Measurements from ENCODE around the gene KLK6.
"Not testable (repeated sequence)": the region's sequence is repeated elsewhere in the genome, so short reads cannot be mapped to it uniquely, and the experiment has no call there.

The KLK6 gene

GRCh38 chr19:51002542-51003311 lies 33.3 kb upstream of the KLK6 start:
- ATAC-seq (ENCODE audit: low read depth) (no peak), DNase-seq (ENCODE audit: low spot score in 2 of 2) (no peak)
- Mint-ChIP-seq H3K4me1 (no peaks in the 10 kb centered on the region), H3K4me3 (no peak overlapping the region), H3K27me3 (peaks cover 14% of the 10 kb centered on the region), H3K27ac (no peak overlapping the region), H3K9me3 (peaks cover 2% of the 10 kb centered on the region), H3K36me3 (no peaks in the 10 kb centered on the region)

- H3K4me1 Mint-ChIP-seq: no peaks in the 10 kb centered on the region
- no peaks in the 10 kb centered on the region for H3K36me3 Mint-ChIP-seq
- ATAC-seq (ENCODE audit: low read depth): no peak
- peaks cover 2% of the 10 kb centered on the region for H3K9me3 Mint-ChIP-seq
- H3K27me3 Mint-ChIP-seq: peaks cover 11% of the 10 kb centered on the region
- H3K27ac Mint-ChIP-seq: no peak overlapping the region
- DNase-seq (ENCODE audit: low spot score in 2 of 2): no peak
- H3K4me3 Mint-ChIP-seq: no peak overlapping the region
Observed at GRCh38 chr19:51002089-51002532, 32.7 kb upstream of the KLK6 start.

DNA sequence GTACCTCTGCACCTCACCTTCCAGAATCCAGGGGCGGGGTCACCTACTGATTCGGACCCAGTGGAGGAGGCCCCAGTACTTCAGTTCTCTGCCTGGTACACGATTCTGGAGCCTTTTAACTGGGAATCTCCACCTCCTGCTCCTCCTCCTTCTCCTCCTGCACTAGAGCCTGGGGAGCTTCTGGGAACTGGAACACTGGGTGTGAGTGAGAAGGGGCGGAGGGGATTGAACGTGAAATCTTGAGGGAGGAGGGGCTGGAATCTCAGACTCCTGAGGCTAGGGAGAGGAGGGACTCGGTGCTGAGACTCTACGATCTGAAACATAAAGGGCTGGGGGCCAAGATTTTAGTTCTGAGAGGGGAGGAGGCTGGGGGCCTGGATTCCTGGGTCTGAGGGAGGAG lies 32.1 kb upstream of the KLK6 start, which contains the start of gene KLK8:
TSS of gene KLK8 (minus strand) at position 90 of the 400 bp plus-strand sequence. CDS start 437 bp downstream, outside the sequence.
- no peak for ATAC-seq (ENCODE audit: low read depth)
- H3K4me3 Mint-ChIP-seq: no peak within 1 kb of the TSS
- DNase-seq (ENCODE audit: low spot score in 2 of 2): no peak
- H3K9me3 Mint-ChIP-seq: peaks cover 2% of the 10 kb centered on the region
- H3K36me3 Mint-ChIP-seq: no peaks in the 10 kb centered on the region
- no peaks in the 10 kb centered on the region for H3K4me1 Mint-ChIP-seq
- H3K27me3 Mint-ChIP-seq: peaks cover 11% of the 10 kb centered on the region
- H3K27ac Mint-ChIP-seq: no peak within 1 kb of the TSS

DNA sequence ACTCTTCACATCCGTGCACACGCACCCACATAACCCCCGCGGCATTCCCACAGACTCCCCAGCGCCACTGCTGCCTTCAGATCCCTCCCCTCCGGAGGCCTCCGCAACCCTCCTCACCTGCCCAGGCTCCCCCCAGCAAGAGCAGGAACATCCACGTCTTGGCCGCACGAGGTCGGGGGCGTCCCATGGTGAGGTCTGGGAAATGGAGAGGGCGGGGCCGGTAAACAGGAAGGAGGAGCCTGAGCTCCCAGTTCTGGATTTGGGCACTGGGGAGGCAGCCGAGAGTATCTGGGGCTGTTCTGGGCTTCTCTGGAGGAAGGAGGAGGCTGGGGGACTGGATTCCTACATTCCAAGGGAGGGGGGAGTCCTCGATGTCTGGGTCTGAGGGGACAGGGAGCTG lies 31.6 kb upstream of the KLK6 start:
- Mint-ChIP-seq H3K4me3 (no peak overlapping the region), H3K27me3 (peaks cover 11% of the 10 kb centered on the region), H3K4me1 (no peaks in the 10 kb centered on the region), H3K9me3 (peaks cover 2% of the 10 kb centered on the region), H3K36me3 (no peaks in the 10 kb centered on the region), H3K27ac (no peak overlapping the region)
- ATAC-seq (ENCODE audit: low read depth): no peak
- no peak for DNase-seq (ENCODE audit: low spot score in 2 of 2)

GRCh38 chr19:51000426-51000825 lies 31.0 kb upstream of the KLK6 start:
- ATAC-seq (ENCODE audit: low read depth): no peak
- no peak for DNase-seq (ENCODE audit: low spot score in 2 of 2)
- Mint-ChIP-seq H3K27ac (no peak overlapping the region), H3K4me1 (no peaks in the 10 kb centered on the region), H3K36me3 (no peaks in the 10 kb centered on the region), H3K4me3 (no peak overlapping the region), H3K27me3 (peaks cover 11% of the 10 kb centered on the region), H3K9me3 (peaks cover 2% of the 10 kb centered on the region)

- Mint-ChIP-seq H3K4me3 (no peak overlapping the region), H3K27me3 (peaks cover 8% of the 10 kb centered on the region), H3K9me3 (peaks cover 2% of the 10 kb centered on the region), H3K27ac (no peak overlapping the region), H3K36me3 (no peaks in the 10 kb centered on the region), H3K4me1 (no peaks in the 10 kb centered on the region)
- ATAC-seq (ENCODE audit: low read depth) (no peak), DNase-seq (ENCODE audit: low spot score in 2 of 2) (no peak)
Observed at GRCh38 chr19:50998686-50999085, 29.3 kb upstream of the KLK6 start.

DNA sequence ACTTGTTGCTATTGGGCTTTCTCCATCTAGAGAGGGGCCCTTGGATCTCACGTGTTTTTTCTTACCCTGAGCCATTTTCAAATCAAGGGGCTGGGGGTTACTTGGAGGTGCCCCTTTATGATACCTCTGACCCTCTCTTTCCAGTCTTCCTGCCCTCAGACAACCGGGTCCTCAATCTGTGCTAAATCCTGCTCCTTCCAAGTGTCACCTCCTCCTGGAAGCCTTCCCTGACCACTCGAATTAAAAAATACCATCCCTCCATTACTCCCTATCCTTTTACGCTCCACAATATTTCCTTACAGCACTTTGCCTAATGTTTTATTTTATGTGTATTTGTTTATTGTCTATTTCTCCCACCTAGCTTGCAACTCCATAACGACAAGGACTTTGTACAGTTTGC lies 28.7 kb upstream of the KLK6 start:
- ATAC-seq (ENCODE audit: low read depth) (no peak), DNase-seq (ENCODE audit: low spot score in 2 of 2) (no peak)
- Mint-ChIP-seq H3K27me3 (peaks cover 7% of the 10 kb centered on the region), H3K4me1 (no peaks in the 10 kb centered on the region), H3K4me3 (no peak overlapping the region), H3K27ac (no peak overlapping the region), H3K9me3 (peaks cover 2% of the 10 kb centered on the region), H3K36me3 (no peaks in the 10 kb centered on the region)

GRCh38 chr19:50994129-50994528 lies 24.7 kb upstream of the KLK6 start:
- no peak overlapping the region for H3K27ac Mint-ChIP-seq
- ATAC-seq (ENCODE audit: low read depth) (no peak), DNase-seq (ENCODE audit: low spot score in 2 of 2) (no peak)
- H3K9me3 Mint-ChIP-seq: peaks cover 7% of the 10 kb centered on the region
- H3K4me1 Mint-ChIP-seq: no peaks in the 10 kb centered on the region
- H3K27me3 Mint-ChIP-seq: peaks cover 10% of the 10 kb centered on the region
- H3K4me3 Mint-ChIP-seq: no peak overlapping the region
- H3K36me3 Mint-ChIP-seq: peaks cover 1% of the 10 kb centered on the region

- no peak for ATAC-seq (ENCODE audit: low read depth)
- Mint-ChIP-seq H3K4me3 (no peak overlapping the region), H3K36me3 (peaks cover 1% of the 10 kb centered on the region), H3K27me3 (peaks cover 11% of the 10 kb centered on the region), H3K9me3 (peaks cover 9% of the 10 kb centered on the region), H3K4me1 (no peaks in the 10 kb centered on the region), H3K27ac (no peak overlapping the region)
- DNase-seq (ENCODE audit: low spot score in 2 of 2): no peak
Observed at GRCh38 chr19:50992666-50993035, 23.3 kb upstream of the KLK6 start.

- not testable (repeated sequence) for H3K9me3 Mint-ChIP-seq; H3K4me1 Mint-ChIP-seq; H3K27ac Mint-ChIP-seq; H3K4me3 Mint-ChIP-seq; DNase-seq (ENCODE audit: low spot score in 2 of 2); H3K36me3 Mint-ChIP-seq; ATAC-seq (ENCODE audit: low read depth)
- peaks cover 28% of the 10 kb centered on the region for H3K27me3 Mint-ChIP-seq
Observed at GRCh38 chr19:50984416-50984815, 15.0 kb upstream of the KLK6 start.

GRCh38 chr19:50983625-50984292 lies 14.4 kb upstream of the KLK6 start, which contains the start of gene KLK7:
Gene KLK7, minus strand, starts transcription at chr19:50983917. Its CDS starts 1,518 bp downstream, at chr19:50982399.
- H3K4me3 Mint-ChIP-seq: no peak within 1 kb of the TSS
- peaks cover 4% of the 10 kb centered on the region for H3K36me3 Mint-ChIP-seq
- ATAC-seq (ENCODE audit: low read depth) (no peak), DNase-seq (ENCODE audit: low spot score in 2 of 2) (no peak)
- no peak within 1 kb of the TSS for H3K27ac Mint-ChIP-seq
- H3K9me3 Mint-ChIP-seq: peaks cover 6% of the 10 kb centered on the region
- H3K27me3 Mint-ChIP-seq: peaks cover 30% of the 10 kb centered on the region
- H3K4me1 Mint-ChIP-seq: no peaks in the 10 kb centered on the region

- no peak overlapping the region for H3K27ac Mint-ChIP-seq
- no peaks in the 10 kb centered on the region for H3K4me1 Mint-ChIP-seq
- ATAC-seq (ENCODE audit: low read depth) (no peak), DNase-seq (ENCODE audit: low spot score in 2 of 2) (no peak)
- no peak overlapping the region for H3K4me3 Mint-ChIP-seq
- H3K9me3 Mint-ChIP-seq: peaks cover 4% of the 10 kb centered on the region
- peaks cover 37% of the 10 kb centered on the region for H3K27me3 Mint-ChIP-seq
- peaks cover 4% of the 10 kb centered on the region for H3K36me3 Mint-ChIP-seq
Observed at GRCh38 chr19:50982186-50982585, 12.8 kb upstream of the KLK6 start.

DNA sequence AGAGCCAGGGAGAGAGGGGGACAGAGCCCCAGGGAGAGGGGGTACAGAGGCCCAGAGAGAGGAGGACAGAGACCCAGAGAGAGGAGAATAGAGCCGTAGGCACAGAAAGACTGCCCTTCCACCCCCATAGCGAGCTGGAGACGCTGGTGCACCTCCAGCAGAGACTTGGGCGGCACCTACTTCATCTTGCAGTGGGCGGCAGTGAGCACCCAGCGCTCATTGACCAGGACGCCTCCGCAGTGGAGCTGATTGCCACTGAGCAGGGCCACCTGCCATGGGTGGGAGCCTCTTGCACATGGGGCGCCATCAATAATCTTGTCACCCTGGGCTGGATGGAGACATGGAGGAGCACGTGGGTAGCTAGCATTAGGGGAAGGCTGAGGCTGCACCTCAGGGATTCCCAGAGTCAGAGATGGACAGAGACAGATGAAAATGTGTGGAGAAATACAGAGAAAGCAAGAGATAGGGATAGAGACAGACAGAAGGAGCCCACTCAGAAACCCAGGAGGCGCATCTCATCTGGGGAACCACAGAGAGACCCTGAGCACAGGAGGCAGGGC lies 12.3 kb upstream of the KLK6 start:
- peaks cover 4% of the 10 kb centered on the region for H3K9me3 Mint-ChIP-seq
- no peak overlapping the region for H3K27ac Mint-ChIP-seq
- ATAC-seq (ENCODE audit: low read depth) (no peak), DNase-seq (ENCODE audit: low spot score in 2 of 2) (no peak)
- peaks cover 39% of the 10 kb centered on the region for H3K27me3 Mint-ChIP-seq
- H3K4me3 Mint-ChIP-seq: no peak overlapping the region
- no peaks in the 10 kb centered on the region for H3K4me1 Mint-ChIP-seq
- peaks cover 4% of the 10 kb centered on the region for H3K36me3 Mint-ChIP-seq

DNA sequence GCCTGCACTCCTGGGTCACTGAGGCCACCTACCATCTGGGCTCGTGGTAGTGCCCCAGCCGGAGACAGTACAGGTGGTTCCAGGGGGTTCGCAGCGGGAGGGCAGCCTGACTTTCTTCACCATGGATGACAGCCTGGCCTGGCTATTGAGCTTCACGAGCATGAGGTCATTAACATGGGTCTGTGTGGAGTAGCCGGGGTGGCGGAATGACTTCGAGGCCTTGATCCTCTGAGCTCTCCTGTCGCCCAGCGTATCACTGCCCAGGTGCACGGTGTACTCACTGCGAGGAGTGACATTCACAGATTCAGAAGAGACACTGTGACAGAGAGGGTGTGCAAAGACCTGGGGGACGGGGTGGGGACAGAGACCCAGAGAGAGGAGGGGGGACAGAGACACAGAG lies 10.8 kb upstream of the KLK6 start:
- Mint-ChIP-seq H3K4me3 (no peak overlapping the region), H3K27ac (no peak overlapping the region), H3K9me3 (peaks cover 4% of the 10 kb centered on the region), H3K4me1 (no peaks in the 10 kb centered on the region), H3K27me3 (peaks cover 39% of the 10 kb centered on the region), H3K36me3 (peaks cover 4% of the 10 kb centered on the region)
- DNase-seq (ENCODE audit: low spot score in 2 of 2) (no peak), ATAC-seq (ENCODE audit: low read depth) (no peak)
